HG02759 (cell line): ENCODE results near the gene STARD13.

Source experiments
- ATAC-seq: cut with Tn5 transposase; IDR thresholded peaks from one replicate; pipeline ENCODE4 v1.9.1; 2021; ENCODE audit warnings: mild to moderate bottlenecking, moderate library complexity; ENCODE audit not compliant: unreplicated experiment

Gene STARD13

GRCh38 chr13:33103457-33103856 lies 182.1 kb downstream of the STARD13 start:
- no peak for ATAC-seq

- no peak for ATAC-seq
Observed at GRCh38 chr13:33101835-33102234, 183.7 kb downstream of the STARD13 start.

GRCh38 chr13:33100886-33101285 lies 184.7 kb downstream of the STARD13 start:
- ATAC-seq, result no peak

DNA sequence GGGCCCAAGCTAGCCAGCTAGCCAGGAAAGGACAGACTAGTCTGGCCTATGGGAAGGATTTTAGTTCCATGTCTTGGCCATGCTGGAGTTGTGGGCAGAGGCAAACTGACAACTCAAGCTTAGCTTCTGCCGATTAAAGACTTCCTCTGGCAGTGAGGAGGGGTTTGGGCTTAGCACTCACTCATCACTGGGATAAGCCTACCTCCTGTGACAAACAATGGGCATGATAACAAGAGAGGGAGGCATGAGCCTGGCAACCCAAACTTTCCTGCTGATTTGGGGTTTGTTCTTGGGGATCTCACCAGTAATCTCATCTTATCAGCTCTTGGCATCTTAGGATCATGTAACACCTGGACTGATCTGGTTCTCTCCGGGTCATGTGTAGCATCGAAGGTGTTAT lies 185.7 kb downstream of the STARD13 start:
- ATAC-seq, result no peak

- ATAC-seq, result no peak
Observed at GRCh38 chr13:33096886-33097605, 188.5 kb downstream of the STARD13 start.

DNA sequence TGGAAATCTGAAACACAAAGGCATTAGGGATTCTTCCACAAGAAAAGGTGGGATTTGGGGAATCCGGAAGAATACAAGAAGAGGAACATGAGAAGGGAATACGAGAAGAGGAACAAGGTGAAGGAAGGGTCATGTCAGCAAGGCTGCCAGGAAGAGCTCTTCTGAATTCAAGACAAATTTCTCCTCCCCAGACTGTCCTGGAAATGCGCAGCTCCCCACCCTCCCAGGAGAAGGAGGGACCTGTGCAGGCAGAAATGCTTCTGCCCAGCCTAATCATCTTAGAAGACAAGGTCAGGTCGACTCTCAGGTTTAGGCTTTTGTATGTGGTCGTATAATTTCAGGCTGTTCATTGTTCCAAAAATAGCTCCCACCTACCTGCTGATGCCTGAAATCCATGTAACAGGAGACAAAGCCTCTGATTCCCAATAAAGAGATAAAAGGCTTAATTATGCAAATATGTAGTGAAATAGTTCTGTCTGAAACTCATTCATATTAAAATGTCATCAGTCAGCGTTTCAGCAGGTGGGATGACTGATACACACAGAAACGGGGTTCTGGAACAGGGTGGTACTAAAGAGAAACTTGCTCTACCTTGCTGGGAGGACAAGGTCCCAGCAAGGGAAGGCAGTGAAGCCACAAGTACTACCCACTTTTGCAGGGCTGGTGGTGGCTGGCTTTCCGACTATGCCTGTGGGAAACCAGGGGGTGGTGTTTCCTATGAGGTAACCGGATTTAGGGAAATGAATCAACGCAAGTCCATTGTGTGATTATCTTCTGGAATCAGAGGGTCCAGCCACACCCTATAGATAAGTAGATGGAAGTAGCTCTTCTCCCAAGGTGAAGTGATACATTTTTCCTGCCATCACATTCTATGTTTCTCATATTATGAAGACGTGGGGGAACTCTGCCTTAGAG lies 193.2 kb downstream of the STARD13 start:
- no peak for ATAC-seq

- no peak for ATAC-seq
Observed at GRCh38 chr13:33091415-33091774, 194.2 kb downstream of the STARD13 start.

DNA sequence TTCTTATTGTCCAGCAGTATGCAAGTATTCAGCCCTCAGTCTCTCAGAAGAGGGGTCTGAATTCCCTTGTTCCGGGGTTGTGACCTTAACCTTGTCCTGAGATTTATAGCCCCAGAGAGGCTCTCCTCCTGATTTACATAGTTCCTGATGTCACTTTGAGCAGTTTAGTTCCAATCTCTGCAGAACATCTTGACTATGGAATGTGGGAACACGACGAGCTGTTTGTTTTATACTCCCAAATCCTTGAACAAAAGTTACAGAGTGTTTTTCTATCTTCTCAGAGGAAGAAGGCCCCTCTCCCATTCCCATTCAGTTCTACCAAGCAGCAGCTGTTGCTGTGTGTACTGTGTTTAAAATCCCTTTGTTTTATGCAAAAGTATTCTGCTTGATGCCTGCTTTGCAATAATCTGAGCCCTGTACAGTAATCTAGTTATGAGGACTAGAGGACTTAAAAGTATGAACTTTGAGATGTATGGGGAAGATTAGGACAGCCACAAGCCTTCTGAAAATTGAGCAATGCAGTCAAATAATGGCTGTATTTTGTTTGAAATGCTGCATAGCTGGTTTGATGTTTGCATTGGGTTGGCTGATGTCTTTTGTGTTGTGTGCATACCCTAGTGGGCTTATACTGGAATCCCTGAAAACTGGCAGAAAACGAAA lies 194.7 kb downstream of the STARD13 start:
- no peak for ATAC-seq

GRCh38 chr13:33089311-33089710 lies 196.2 kb downstream of the STARD13 start:
- ATAC-seq, result no peak

GRCh38 chr13:33087790-33088189 lies 197.8 kb downstream of the STARD13 start:
- no peak for ATAC-seq

DNA sequence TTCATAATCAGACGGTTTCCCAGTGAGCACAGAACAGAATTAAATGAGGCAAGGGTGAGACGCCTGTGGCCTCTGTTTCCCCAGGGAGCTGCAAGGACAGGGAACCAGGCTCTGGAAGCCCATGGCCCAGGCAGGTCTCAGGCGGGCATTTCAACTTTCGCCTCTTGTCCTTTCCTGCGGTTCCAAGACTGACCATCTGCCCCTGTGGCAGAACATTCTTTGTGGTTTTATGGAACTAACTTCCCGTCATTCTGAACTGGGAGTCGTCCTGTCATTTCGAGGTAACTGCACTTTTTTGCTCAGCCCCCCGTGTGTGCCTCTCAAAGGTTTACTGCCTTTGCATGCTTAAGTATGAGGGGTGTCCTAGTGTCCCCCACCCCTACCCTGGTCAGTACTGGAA lies 198.5 kb downstream of the STARD13 start:
- ATAC-seq, result no peak

DNA sequence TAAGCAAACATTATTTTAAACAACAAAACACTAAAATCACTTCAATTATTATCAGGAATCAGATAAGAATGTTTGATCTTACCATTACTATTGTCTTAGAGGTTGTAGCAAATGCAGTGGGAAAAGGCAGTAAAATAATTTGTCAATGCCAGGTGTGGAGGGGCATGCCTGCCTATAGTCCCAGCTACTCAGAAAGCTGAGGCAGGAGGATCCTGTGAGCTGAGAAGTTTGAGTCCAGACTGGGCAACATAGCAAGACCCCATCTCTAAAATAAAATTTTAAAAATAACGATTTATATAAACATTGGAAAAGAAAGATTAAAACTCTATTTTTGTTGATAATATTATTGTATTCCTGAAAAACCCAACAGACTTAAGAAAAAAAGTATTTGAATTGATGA lies 202.5 kb downstream of the STARD13 start:
- no peak for ATAC-seq

GRCh38 chr13:33081666-33082065 lies 203.9 kb downstream of the STARD13 start:
- ATAC-seq, result no peak

GRCh38 chr13:33080972-33081590 lies 204.5 kb downstream of the STARD13 start:
- ATAC-seq, result no peak

DNA sequence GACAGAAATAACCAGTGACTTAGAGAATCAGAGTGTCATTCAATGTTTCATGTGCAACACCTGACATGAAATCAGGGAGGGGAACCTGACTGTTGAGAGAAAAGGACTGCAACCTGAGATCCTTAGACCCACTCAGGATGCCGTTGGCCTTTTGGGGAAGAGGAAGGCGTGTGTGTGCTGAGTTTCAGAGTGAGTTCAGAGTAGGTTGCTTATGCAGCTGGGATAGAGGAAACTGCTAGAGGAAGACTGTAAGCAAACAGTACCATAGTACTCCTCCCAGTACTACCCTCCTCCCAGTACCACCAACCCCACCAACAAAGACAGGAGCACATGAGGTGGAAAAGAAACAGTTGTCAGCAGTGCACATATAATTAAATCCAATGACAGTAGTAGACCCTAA lies 205.6 kb downstream of the STARD13 start:
- ATAC-seq, result no peak

DNA sequence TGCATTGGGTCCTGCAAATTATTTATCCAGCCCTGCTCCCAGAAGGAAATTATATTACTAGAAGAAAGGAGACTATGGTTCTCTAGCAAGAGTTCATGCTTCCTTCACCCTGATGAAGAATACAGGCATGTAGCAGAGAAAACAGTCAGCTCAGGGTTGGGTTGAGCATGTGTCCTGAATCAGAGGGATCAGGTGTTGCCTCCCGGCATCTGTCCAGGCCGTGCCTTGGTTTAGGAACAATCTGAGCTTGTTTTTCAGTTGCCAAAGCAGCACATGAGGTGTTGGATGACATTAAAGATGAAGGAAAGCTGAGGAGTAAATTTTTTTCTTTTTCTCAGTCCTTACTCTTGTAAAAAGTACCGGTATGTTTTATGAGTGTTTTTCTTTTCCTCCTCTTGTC lies 207.3 kb downstream of the STARD13 start:
- ATAC-seq, result no peak

DNA sequence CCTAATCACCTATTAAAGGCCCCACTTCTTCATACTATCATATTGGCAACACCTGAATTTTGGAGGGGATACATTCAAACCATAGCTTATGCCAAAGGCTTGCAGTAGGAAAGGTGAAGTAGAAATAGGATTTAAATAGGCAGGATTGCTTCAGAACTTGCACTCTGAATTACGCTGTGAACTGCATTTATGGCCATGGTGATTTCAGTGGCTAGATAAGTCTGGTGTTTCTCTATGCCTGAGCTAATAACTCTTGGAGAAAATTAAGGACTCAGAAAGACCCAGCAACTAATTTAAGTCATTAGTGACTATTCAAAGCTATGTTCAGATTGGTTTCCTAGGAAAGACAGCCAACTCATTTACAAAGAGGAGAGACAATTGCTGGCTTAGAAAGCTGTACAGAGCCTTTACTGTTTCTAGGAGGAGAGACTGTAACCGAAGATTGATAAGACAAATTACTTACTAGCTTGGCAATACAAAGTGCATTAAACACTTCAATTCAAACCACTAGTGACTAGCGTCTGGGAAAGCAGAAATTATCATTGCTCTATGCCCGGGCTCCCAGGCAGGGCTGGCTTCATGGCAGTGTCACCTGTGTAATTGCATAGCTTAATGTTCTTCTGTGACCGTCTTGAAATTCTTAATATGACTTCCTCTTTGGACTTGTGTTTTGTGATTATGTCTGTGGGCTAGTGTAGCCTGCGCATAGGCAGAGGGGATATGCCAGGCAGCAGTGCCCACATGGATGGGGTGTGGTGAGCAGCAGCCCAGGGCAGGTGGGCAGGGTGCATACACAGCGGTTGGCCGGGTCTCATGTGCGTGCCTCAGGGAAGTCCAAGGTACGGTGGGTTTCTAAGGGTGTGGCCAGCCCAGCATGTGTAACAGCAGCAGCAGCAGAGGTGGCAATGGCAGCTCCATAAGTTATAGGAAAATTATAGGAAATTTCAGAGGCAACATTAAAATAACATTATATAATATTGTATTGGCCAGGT lies 209.3 kb downstream of the STARD13 start:
- no peak for ATAC-seq

- no peak for ATAC-seq
Observed at GRCh38 chr13:33073338-33073737, 212.2 kb downstream of the STARD13 start.

GRCh38 chr13:33072759-33073158 lies 212.8 kb downstream of the STARD13 start:
- no peak for ATAC-seq

DNA sequence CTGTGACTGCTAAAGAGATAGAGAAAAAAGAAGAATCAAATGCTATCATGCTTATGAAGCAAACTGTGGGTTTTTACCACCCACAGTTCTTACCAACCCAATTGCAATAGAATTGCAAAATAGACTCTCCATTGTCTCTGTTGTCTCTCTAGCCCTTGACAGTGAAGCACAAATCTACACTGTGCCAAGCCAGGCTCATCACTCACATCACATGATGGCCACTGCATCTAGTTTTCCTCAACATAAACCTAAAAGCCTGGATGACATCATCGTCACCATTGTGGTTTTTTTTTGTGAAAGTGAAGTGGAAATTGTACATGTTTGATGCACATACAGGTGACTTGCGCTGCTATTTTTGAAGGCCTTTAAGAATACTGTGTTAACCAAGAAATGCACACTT lies 213.3 kb downstream of the STARD13 start:
- no peak for ATAC-seq
